T-cell (primary cell): ENCODE measurements around the gene TXNIP. TPM values are rescaled to one million over a fixed set of nuclear protein-coding genes. Genes with fewer than 3 reads are reported as not detected.

ENCODE experiments used
- ATAC-seq, 4 experiments: fragments of 200-7000 bp in 3 of 4; fragments of 150-1000 bp in 1 of 4; cut with Tn5 transposase; replicated peaks in 1 of 4; 1 replicate in 3 of 4; 2 replicates in 1 of 4; pipeline ENCODE4 v1.10.0; 2021; ENCODE audit warnings: moderate library complexity in 3 of 4, mild to moderate bottlenecking in 2 of 4, moderate number of reproducible peaks in 1 of 4
- CTCF ChIA-PET, 2 donors: fragments of 300-600 bp; sonication (Branson Sonifier 250); formaldehyde crosslinking; loops; one replicate each; lab custom pipeline; 2022; ENCODE audit warnings: antibody characterized with exemption in 2 of 2; lab: Charles Lee
- POLR2A ChIA-PET, 2 donors: fragments of 300-600 bp; sonication (Branson Sonifier 250); formaldehyde crosslinking; loops; one replicate each; lab custom pipeline; 2022; ENCODE audit warnings: antibody characterized with exemption in 2 of 2; lab: Charles Lee
- DNase-seq, 35 experiments: peaks; one replicate each; pipeline versions ENCODE4 v3.0.0 to v3.0.0-alpha.2; 2013 to 2023
- H3K27ac ChIP-seq: one replicate; pipeline ENCODE4 v1.5.1; 2013; ENCODE audit warnings: low read length
- H3K27me3 ChIP-seq, 2 experiments: replicated peaks in 1 of 2; 1 replicate in 1 of 2; 2 replicates in 1 of 2; pipeline versions ENCODE4 v1.6.1 to v1.7.0; 2013; ENCODE audit warnings: low read length in 1 of 2, mixed read lengths in 1 of 2; ENCODE audit not compliant: control insufficient read depth in 2 of 2, insufficient read depth in 2 of 2; ENCODE audit errors: extremely low read depth in 1 of 2
- H3K36me3 ChIP-seq, 2 donors: 1 replicate in 1 of 2; 2 replicates in 1 of 2; pipeline versions ENCODE4 v1.6.1 to v1.7.0; 2013; ENCODE audit warnings: low read length in 1 of 2; ENCODE audit not compliant: control insufficient read depth in 2 of 2, insufficient read depth in 1 of 2; ENCODE audit errors: extremely low read depth in 1 of 2
- H3K4me1 ChIP-seq, 2 experiments: 1 replicate in 1 of 2; 2 replicates in 1 of 2; pipeline versions ENCODE4 v1.6.1 to v1.7.0; 2013; ENCODE audit warnings: low read length in 2 of 2, mixed read lengths in 1 of 2; ENCODE audit not compliant: insufficient read depth in 2 of 2, control insufficient read depth in 1 of 2; ENCODE audit errors: extremely low read depth in 1 of 2
- H3K4me3 ChIP-seq, 2 donors: 1 replicate in 1 of 2; 2 replicates in 1 of 2; pipeline versions ENCODE4 v1.5.1 to v1.7.0; 2013; ENCODE audit warnings: mild to moderate bottlenecking in 2 of 2, low read length in 1 of 2, moderate library complexity in 1 of 2; ENCODE audit not compliant: control insufficient read depth in 1 of 2; ENCODE audit errors: extremely low read depth in 1 of 2
- H3K9me3 ChIP-seq: 2 replicates; pipeline ENCODE4 v1.7.0; 2013
- H3K27ac Mint-ChIP-seq, 2 donors: one replicate each; pipeline ENCODE4 v1.8.0; 2020 to 2021; ENCODE audit warnings: mild to moderate bottlenecking in 2 of 2, mixed read lengths in 2 of 2
- H3K27me3 Mint-ChIP-seq, 2 donors: one replicate each; pipeline ENCODE4 v1.8.0; 2021 to 2022; ENCODE audit warnings: mixed read lengths in 2 of 2
- H3K36me3 Mint-ChIP-seq: one replicate; pipeline ENCODE4 v1.8.0; 2021; ENCODE audit warnings: mixed read lengths
- H3K4me1 Mint-ChIP-seq, 3 donors: one replicate each; pipeline ENCODE4 v1.8.0; 2020 to 2022; ENCODE audit warnings: mixed read lengths in 3 of 3, mild to moderate bottlenecking in 1 of 3
- H3K4me3 Mint-ChIP-seq, 3 donors: one replicate each; pipeline ENCODE4 v1.8.0; 2020 to 2022; ENCODE audit warnings: mild to moderate bottlenecking in 3 of 3, mixed read lengths in 3 of 3, moderate library complexity in 3 of 3
- H3K9me3 Mint-ChIP-seq, 3 donors: one replicate each; pipeline ENCODE4 v1.8.0; 2020 to 2022; ENCODE audit warnings: mixed read lengths in 3 of 3
- WGBS: methylation state at CpG from one replicate; pipeline ENCODE4 v1.1.5; 2013; ENCODE audit warnings: missing lambda C conversion rate; ENCODE audit not compliant: insufficient coverage; 5-methylcytosine and 5-hydroxymethylcytosine counted together
- total RNA-seq, 35 experiments: library from RNA in 6 of 35; stranded (reverse) in 6 of 35; fragments of 120-200 nt in 1 of 35; gene quantifications; one replicate each; pipeline versions ENCODE4 v1.2.1 to v1.2.4 and lab custom pipeline; 2013 to 2026

TXNIP gene
- total RNA-seq, 5 donors from 2014 or later (not counting 1 experiment from before 2014, with no cell fraction given): 721 to 2,117 (median 773) TPM

GRCh38 chr1:146013559-146013922 is 17.2 kb upstream of the TXNIP start:
- Histone ChIP-seq H3K9me3 (no peaks in the 10 kb centered on the region), H3K4me3 (no peak overlapping the region), H3K4me1 (no peaks in the 10 kb centered on the region), H3K27me3 (peaks cover 0 to 9% of the 10 kb centered on the region in 2 experiments), H3K27ac (no peak overlapping the region), H3K36me3 (no peaks in the 10 kb centered on the region)
- no peaks in the 10 kb centered on the region for H3K9me3 Mint-ChIP-seq
- no peaks in the 10 kb centered on the region for H3K36me3 Mint-ChIP-seq
- H3K4me1 Mint-ChIP-seq: peaks cover 6 to 7% (median 6%) of the 10 kb centered on the region in 3 donors
- ATAC-seq: no peak
- H3K4me3 Mint-ChIP-seq: no peak overlapping the region
- no peak for DNase-seq
- peaks cover 5 to 12% of the 10 kb centered on the region in 2 donors for H3K27me3 Mint-ChIP-seq
- ChIA-PET CTCF (interaction anchor here (0.6 to 8.4 kb wide), 5 partner anchors 25 to 211 kb away, joined by 3 to 148 read pairs (median 4); partner anchors contain the start of gene NUDT17 (in 2 of the 2)), POLR2A (no interaction called here)
- no peak overlapping the region for H3K27ac Mint-ChIP-seq
- 80% methylated on average over 2 of the region's 6 CpGs for WGBS

GRCh38 chr1:146012703-146013558 is 16.6 kb upstream of the TXNIP start:
- Mint-ChIP-seq H3K36me3 (no peaks in the 10 kb centered on the region), H3K27ac (no peak overlapping the region), H3K4me1 (peaks cover 6 to 8% (median 7%) of the 10 kb centered on the region in 3 donors), H3K9me3 (no peaks in the 10 kb centered on the region), H3K27me3 (peaks cover 3 to 8% of the 10 kb centered on the region in 2 donors), H3K4me3 (no peak overlapping the region)
- Histone ChIP-seq H3K27ac (no peak overlapping the region), H3K27me3 (peaks cover 0 to 4% of the 10 kb centered on the region in 2 experiments), H3K36me3 (no peaks in the 10 kb centered on the region), H3K4me1 (peaks cover 0 to under 1% of the 10 kb centered on the region in 2 experiments), H3K9me3 (no peaks in the 10 kb centered on the region), H3K4me3 (no peak overlapping the region)
- WGBS: no CpG with 5 or more reads among the region's 4 CpGs
- ATAC-seq (peak in 3 of 4 experiments; percentile 59 to 79 (median 73)), DNase-seq (peak in 29 of 35 experiments; percentile 29 to 86 (median 55))
- ChIA-PET POLR2A (interaction anchor here in 1 of 2 donors (0.6 kb wide), 1 partner anchor 17 kb away, joined by 3 read pairs; the partner anchor contains the start of gene TXNIP), CTCF (interaction anchor here (0.6 to 8.4 kb wide), 13 partner anchors 11 to 210 kb away, joined by 3 to 148 read pairs (median 4); partner anchors contain the start of genes ANKRD34A (in 1 of the 2), NUDT17 (in 1 of the 2) and POLR3GL (in 1 of the 2))

GRCh38 chr1:146010126-146010738 is 13.9 kb upstream of the TXNIP start:
- ATAC-seq: no peak
- WGBS: 95% methylated on average over 8 of the region's 8 CpGs

GRCh38 chr1:146007489-146008133 is 11.2 kb upstream of the TXNIP start:
- ChIA-PET POLR2A (interaction anchor here (0.6 to 2.0 kb wide), 5 partner anchors 12 to 30 kb away, joined by 3 to 15 read pairs (median 7); no protein-coding TSS in a partner anchor), CTCF (interaction anchor here (0.6 to 8.4 kb wide), 15 partner anchors 9 to 164 kb away, joined by 3 to 148 read pairs (median 5); partner anchors contain the start of genes ANKRD34A (in 1 of the 2), NUDT17 (in 1 of the 2), PIAS3 (in 1 of the 2) and POLR3GL (in 1 of the 2))
- H3K9me3 Mint-ChIP-seq: no peaks in the 10 kb centered on the region
- H3K36me3 Mint-ChIP-seq: no peaks in the 10 kb centered on the region
- ATAC-seq (no peak), DNase-seq (no peak)
- Histone ChIP-seq H3K36me3 (no peaks in the 10 kb centered on the region), H3K4me3 (no peak overlapping the region), H3K27ac (peak overlapping the region; percentile 81), H3K4me1 (peaks cover 14 to 42% of the 10 kb centered on the region in 2 experiments), H3K9me3 (no peaks in the 10 kb centered on the region), H3K27me3 (no peaks in the 10 kb centered on the region)
- H3K27ac Mint-ChIP-seq: peak overlapping the region; percentile 83 to 87
- H3K4me3 Mint-ChIP-seq: peak overlapping the region in 1 of 3 donors; percentile 68
- H3K27me3 Mint-ChIP-seq: no peaks in the 10 kb centered on the region
- WGBS: no CpG with 5 or more reads among the region's 8 CpGs
- peaks cover 40 to 54% (median 43%) of the 10 kb centered on the region in 3 donors for H3K4me1 Mint-ChIP-seq

More at GRCh38 chr1:146010126-146010738, 13.9 kb upstream of the TXNIP start:
- DNase-seq: no peak
- Histone ChIP-seq H3K27ac (no peak overlapping the region), H3K9me3 (no peaks in the 10 kb centered on the region), H3K4me1 (peaks cover 13 to 24% of the 10 kb centered on the region in 2 experiments), H3K36me3 (no peaks in the 10 kb centered on the region), H3K4me3 (no peak overlapping the region), H3K27me3 (no peaks in the 10 kb centered on the region)
- no peaks in the 10 kb centered on the region for H3K27me3 Mint-ChIP-seq
- peak overlapping the region in 1 of 2 donors; percentile 11 for H3K27ac Mint-ChIP-seq
- ChIA-PET POLR2A (no interaction called here), CTCF (interaction anchor here (0.6 to 8.4 kb wide), 7 partner anchors 23 to 165 kb away, joined by 3 to 148 read pairs (median 3); partner anchors contain the start of genes NUDT17 (in 1 of the 2) and RBM8A (in 1 of the 2))
- H3K4me1 Mint-ChIP-seq: peaks cover 25 to 35% (median 27%) of the 10 kb centered on the region in 3 donors
- H3K9me3 Mint-ChIP-seq: no peaks in the 10 kb centered on the region
- H3K4me3 Mint-ChIP-seq: no peak overlapping the region
- no peaks in the 10 kb centered on the region for H3K36me3 Mint-ChIP-seq

- Mint-ChIP-seq H3K4me1 (peaks cover 77 to 88% (median 80%) of the 10 kb centered on the region in 3 donors), H3K4me3 (peak overlapping the region in 1 of 3 donors; percentile 98), H3K27ac (peak overlapping the region; percentile 98 to 99), H3K27me3 (no peaks in the 10 kb centered on the region), H3K36me3 (no peaks in the 10 kb centered on the region), H3K9me3 (no peaks in the 10 kb centered on the region)
- H3K9me3 ChIP-seq: no peaks in the 10 kb centered on the region
- ChIA-PET CTCF (interaction anchor here in 1 of 2 donors (0.6 to 1.1 kb wide), 3 partner anchors 12 to 31 kb away, joined by 3 to 7 read pairs (median 4); no protein-coding TSS in a partner anchor), POLR2A (interaction anchor here (0.5 to 0.7 kb wide), 3 partner anchors 13 to 177 kb away, joined by 3 to 4 read pairs (median 3); no protein-coding TSS in a partner anchor)
- 80% methylated on average over 1 of the region's 2 CpGs for WGBS
- H3K4me3 ChIP-seq: peak overlapping the region in 1 of 2 donors; percentile 17
- no peaks in the 10 kb centered on the region for H3K27me3 ChIP-seq
- ATAC-seq (no peak), DNase-seq (no peak)
- no peaks in the 10 kb centered on the region for H3K36me3 ChIP-seq
- peaks cover 39 to 73% of the 10 kb centered on the region in 2 experiments for H3K4me1 ChIP-seq
- H3K27ac ChIP-seq: peak overlapping the region; percentile 71
These were observed 5.3 kb upstream of the TXNIP start for GRCh38 chr1:146001709-146002108.
